NCI-H526 treated with DMSO at 0.1 percent for 48 hours (cell line): ENCODE measurements around the gene CFAP92.

Experiments used
- DNase-seq: peaks from one replicate; lab custom pipeline; 2025; lab: John Stamatoyannopoulos, UW

Gene CFAP92

GRCh38 chr3:129026728-129027543 lies 33.1 kb upstream of the CFAP92 start:
- peak; percentile 81 for DNase-seq

- no peak for DNase-seq
These were observed 32.0 kb upstream of the CFAP92 start for GRCh38 chr3:129025691-129026435.

- DNase-seq, result no peak
These were observed 31.2 kb upstream of the CFAP92 start for GRCh38 chr3:129025108-129025507.

GRCh38 chr3:129023909-129024308 lies 30.0 kb upstream of the CFAP92 start:
- no peak for DNase-seq

- no peak for DNase-seq
These were observed 29.1 kb upstream of the CFAP92 start for GRCh38 chr3:129023008-129023358.

GRCh38 chr3:129022114-129023007 lies 28.5 kb upstream of the CFAP92 start:
- no peak for DNase-seq

GRCh38 chr3:129021140-129021551 lies 27.3 kb upstream of the CFAP92 start:
- no peak for DNase-seq

- DNase-seq, result no peak
These were observed 26.8 kb upstream of the CFAP92 start for GRCh38 chr3:129020691-129021090.

- no peak for DNase-seq
These were observed 25.4 kb upstream of the CFAP92 start for GRCh38 chr3:129019266-129019665.

- DNase-seq, result no peak
These were observed 24.9 kb upstream of the CFAP92 start for GRCh38 chr3:129018751-129019150.

- no peak for DNase-seq
These were observed 24.4 kb upstream of the CFAP92 start for GRCh38 chr3:129018271-129018670.

GRCh38 chr3:129017484-129017899 lies 23.6 kb upstream of the CFAP92 start:
- no peak for DNase-seq

- DNase-seq, result no peak
These were observed 23.0 kb upstream of the CFAP92 start for GRCh38 chr3:129016720-129017483.

GRCh38 chr3:129016356-129016719 lies 22.5 kb upstream of the CFAP92 start:
- DNase-seq, result peak; percentile 84

GRCh38 chr3:129015388-129016105 lies 21.7 kb upstream of the CFAP92 start:
- DNase-seq, result no peak

GRCh38 chr3:129014793-129015345 lies 21.0 kb upstream of the CFAP92 start:
- DNase-seq, result no peak

GRCh38 chr3:129014148-129014547 lies 20.3 kb upstream of the CFAP92 start:
- DNase-seq, result no peak

- no peak for DNase-seq
These were observed 19.6 kb upstream of the CFAP92 start for GRCh38 chr3:129013491-129013891.

- DNase-seq, result no peak
These were observed 16.6 kb upstream of the CFAP92 start for GRCh38 chr3:129010310-129010956.

- no peak for DNase-seq
These were observed 15.4 kb upstream of the CFAP92 start for GRCh38 chr3:129009266-129009665.
